MM.1S (cell line): Measurements from ENCODE around the gene GJD2.

ENCODE experiments used
- EZH2 ChIP-seq: fragments of 300-600 bp; sonication (generic); optimal IDR thresholded peaks from 2 replicates; pipeline ENCODE3; 2017; ENCODE audit warnings: low read depth, mild to moderate bottlenecking, antibody characterized with exemption, low read length, mixed read lengths
- EZH2phosphoT487 ChIP-seq: fragments of 300-600 bp; sonication (generic); IDR thresholded peaks from 2 replicates; pipeline ENCODE4 v1.6.1; 2018; ENCODE audit warnings: antibody characterized with exemption, low read length
- TF ChIP-seq, protein P1 (sequence below): fragments of 300-600 bp; sonication (generic); IDR thresholded peaks from 2 replicates; pipeline ENCODE4 v1.5.1; 2016; ENCODE audit warnings: antibody characterized with exemption, low read length, mixed read lengths

DNA sequence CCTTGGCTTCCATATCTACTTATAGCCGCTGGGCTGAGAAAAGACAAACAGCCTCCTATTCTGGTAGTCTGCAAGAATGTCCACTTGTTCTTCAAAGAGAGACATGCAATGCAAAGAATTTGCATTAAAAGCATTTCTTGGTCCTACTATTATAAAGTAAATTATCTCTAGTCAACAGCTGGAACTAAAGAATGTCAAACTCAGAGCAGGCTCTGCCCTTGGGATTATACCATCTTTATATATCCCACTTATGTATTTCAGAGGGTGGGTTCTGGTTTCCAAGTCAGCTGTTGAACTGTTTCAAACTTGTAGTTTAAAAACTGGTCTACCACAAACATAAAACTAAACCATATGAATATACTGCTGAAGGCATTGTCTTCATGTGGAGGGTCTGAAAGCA lies 47.6 kb upstream of the GJD2 start:
- TF ChIP-seq, protein P1, sequence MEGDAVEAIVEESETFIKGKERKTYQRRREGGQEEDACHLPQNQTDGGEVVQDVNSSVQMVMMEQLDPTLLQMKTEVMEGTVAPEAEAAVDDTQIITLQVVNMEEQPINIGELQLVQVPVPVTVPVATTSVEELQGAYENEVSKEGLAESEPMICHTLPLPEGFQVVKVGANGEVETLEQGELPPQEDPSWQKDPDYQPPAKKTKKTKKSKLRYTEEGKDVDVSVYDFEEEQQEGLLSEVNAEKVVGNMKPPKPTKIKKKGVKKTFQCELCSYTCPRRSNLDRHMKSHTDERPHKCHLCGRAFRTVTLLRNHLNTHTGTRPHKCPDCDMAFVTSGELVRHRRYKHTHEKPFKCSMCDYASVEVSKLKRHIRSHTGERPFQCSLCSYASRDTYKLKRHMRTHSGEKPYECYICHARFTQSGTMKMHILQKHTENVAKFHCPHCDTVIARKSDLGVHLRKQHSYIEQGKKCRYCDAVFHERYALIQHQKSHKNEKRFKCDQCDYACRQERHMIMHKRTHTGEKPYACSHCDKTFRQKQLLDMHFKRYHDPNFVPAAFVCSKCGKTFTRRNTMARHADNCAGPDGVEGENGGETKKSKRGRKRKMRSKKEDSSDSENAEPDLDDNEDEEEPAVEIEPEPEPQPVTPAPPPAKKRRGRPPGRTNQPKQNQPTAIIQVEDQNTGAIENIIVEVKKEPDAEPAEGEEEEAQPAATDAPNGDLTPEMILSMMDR = no peak
- TF ChIP-seq EZH2 = no peak
- TF ChIP-seq EZH2phosphoT487 = no peak
